Caco-2 (cell line): ENCODE results near the gene SCYGR7. TPM values are rescaled to one million over a fixed set of nuclear protein-coding genes. Genes with fewer than 3 reads are reported as not detected.

Experiments used
- BruUV-seq: library from RNA; stranded (reverse); fragments of 400-500 nt; replicated peaks from 2 replicates; lab custom pipeline; 2021; lab: Mats Ljungman, UMichigan
- CTCF ChIA-PET: fragments of 300-600 bp; sonication (Branson Sonifier 250); formaldehyde crosslinking; loops from one replicate; lab custom pipeline; 2022; ENCODE audit warnings: antibody characterized with exemption; lab: Charles Lee
- POLR2A ChIA-PET: fragments of 300-600 bp; sonication (Branson Sonifier 250); formaldehyde crosslinking; loops from one replicate; lab custom pipeline; 2022; ENCODE audit warnings: antibody characterized with exemption; lab: Charles Lee
- DNase-seq, 2 experiments: peaks; one replicate each; pipeline versions ENCODE4 v3.0.0 to v3.0.0-alpha.2; 2020 to 2022
- H3K27me3 ChIP-seq: replicated peaks from 2 replicates; pipeline ENCODE4 v1.6.0; 2011; ENCODE audit warnings: low read length; ENCODE audit not compliant: control insufficient read depth, insufficient read depth
- H3K36me3 ChIP-seq: 2 replicates; pipeline ENCODE4 v1.5.1; 2011; ENCODE audit warnings: low read length; ENCODE audit not compliant: control insufficient read depth, insufficient read depth
- H3K4me1 ChIP-seq: fragments of 250-450 bp; sonication (Bioruptor Pico); 2 replicates; pipeline ENCODE4 v1.5.1; 2020; ENCODE audit warnings: mild to moderate bottlenecking
- H3K4me3 ChIP-seq: 2 replicates; pipeline ENCODE4 v1.5.1; 2011; ENCODE audit warnings: low read depth, mild to moderate bottlenecking, control low read depth, low read length
- H3K9me3 ChIP-seq: fragments of 250-450 bp; sonication (Bioruptor Pico); 2 replicates; pipeline ENCODE4 v1.5.1; 2020; ENCODE audit warnings: mild to moderate bottlenecking, moderate library complexity
- H3K27ac Mint-ChIP-seq: one replicate; pipeline ENCODE4 v1.8.0; 2022; ENCODE audit warnings: mixed read lengths; ENCODE audit not compliant: unreplicated experiment
- H3K27me3 Mint-ChIP-seq: one replicate; pipeline ENCODE4 v1.8.0; 2022; ENCODE audit warnings: mixed read lengths; ENCODE audit not compliant: insufficient read depth, unreplicated experiment
- H3K36me3 Mint-ChIP-seq: one replicate; pipeline ENCODE4 v1.8.0; 2022; ENCODE audit warnings: mild to moderate bottlenecking, mixed read lengths; ENCODE audit not compliant: insufficient read depth, unreplicated experiment
- H3K4me1 Mint-ChIP-seq: one replicate; pipeline ENCODE4 v1.8.0; 2022; ENCODE audit warnings: low read depth, mixed read lengths; ENCODE audit not compliant: unreplicated experiment
- H3K4me3 Mint-ChIP-seq: one replicate; pipeline ENCODE4 v1.8.0; 2022; ENCODE audit warnings: mild to moderate bottlenecking, moderate library complexity, mixed read lengths; ENCODE audit not compliant: unreplicated experiment
- H3K9me3 Mint-ChIP-seq: one replicate; pipeline ENCODE4 v1.8.0; 2022; ENCODE audit warnings: mixed read lengths; ENCODE audit not compliant: unreplicated experiment
- CTCF ChIP-seq, 2 experiments: fragments of 200-600 bp in 1 of 2; IDR thresholded peaks; 1 replicate in 1 of 2; 2 replicates in 1 of 2; pipeline versions ENCODE4 v1.5.1 to v1.8.0; 2011 to 2022; ENCODE audit warnings: antibody characterized with exemption in 1 of 2, control low read depth in 1 of 2, inconsistent platforms in 1 of 2, low read depth in 1 of 2, low read length in 1 of 2, mild to moderate bottlenecking in 1 of 2, moderate library complexity in 1 of 2; ENCODE audit not compliant: insufficient read depth in 1 of 2, severe bottlenecking in 1 of 2, unreplicated experiment in 1 of 2
- intact Hi-C: fragments of 100-400 bp; cut with micrococcal nuclease; formaldehyde crosslinking; loops from one replicate; pipeline ENCODE4 v1.10.0; 2022; ENCODE audit not compliant: unreplicated experiment
- total RNA-seq: library from RNA; stranded (reverse); gene quantifications from 2 replicates; pipeline ENCODE4 v1.2.3, GENCODE V29; 2022

Gene SCYGR7
- total RNA-seq, 1 experiment from 2014 or later, result not detected

GRCh38 chr2:227696990-227697679 lies 31.0 kb upstream of the SCYGR7 start:
- Histone ChIP-seq H3K27me3 (no peaks in the 10 kb centered on the region), H3K4me3 (no peak overlapping the region), H3K9me3 (no peaks in the 10 kb centered on the region), H3K36me3 (peaks cover 6% of the 10 kb centered on the region), H3K4me1 (peaks cover 16% of the 10 kb centered on the region)
- intact Hi-C loops, result no loop called here
- Mint-ChIP-seq H3K36me3 (peaks cover 95% of the 10 kb centered on the region), H3K27ac (no peak overlapping the region), H3K27me3 (no peaks in the 10 kb centered on the region), H3K9me3 (no peaks in the 10 kb centered on the region), H3K4me3 (no peak overlapping the region), H3K4me1 (peaks cover 12% of the 10 kb centered on the region)
- TF ChIP-seq CTCF (IDR thresholded peaks at IDR 0.05; ENCODE audit: insufficient read depth in 1 of 2, low read depth in 1 of 2, low read length in 1 of 2, severe bottlenecking in 1 of 2, unreplicated experiment in 1 of 2), result no peak
- ChIA-PET POLR2A (no interaction called here), CTCF (no interaction called here)
- no TSS peak for BruUV-seq
- no peak for DNase-seq

GRCh38 chr2:227701556-227701955 lies 26.6 kb upstream of the SCYGR7 start:
- Mint-ChIP-seq H3K4me3 (peak overlapping the region; percentile 53), H3K27me3 (no peaks in the 10 kb centered on the region), H3K9me3 (no peaks in the 10 kb centered on the region), H3K4me1 (peaks cover 35% of the 10 kb centered on the region), H3K36me3 (peaks cover 91% of the 10 kb centered on the region), H3K27ac (peak overlapping the region; percentile 84)
- Histone ChIP-seq H3K4me1 (peaks cover 43% of the 10 kb centered on the region), H3K36me3 (peaks cover 7% of the 10 kb centered on the region), H3K9me3 (no peaks in the 10 kb centered on the region), H3K4me3 (no peak overlapping the region), H3K27me3 (no peaks in the 10 kb centered on the region)
- CTCF ChIA-PET, result interaction anchor here (1.0 to 1.2 kb wide), 2 partner anchors 44 to 65 kb away, joined by 3 to 4 read pairs; no protein-coding TSS in a partner anchor
- peak; percentile 53 to 54 for DNase-seq
- POLR2A ChIA-PET, result interaction anchor here (0.6 to 1.5 kb wide), 3 partner anchors 13 to 64 kb away, joined by 3 to 4 read pairs (median 3); no protein-coding TSS in a partner anchor
- no TSS peak for BruUV-seq
- no peak for TF ChIP-seq CTCF (IDR thresholded peaks at IDR 0.05; ENCODE audit: insufficient read depth in 1 of 2, low read depth in 1 of 2, low read length in 1 of 2, severe bottlenecking in 1 of 2, unreplicated experiment in 1 of 2)
- intact Hi-C loops, result loop anchor here (5.0 kb wide), 2 partner anchors 44 to 574 kb away; no protein-coding TSS in a partner anchor

- H3K36me3 ChIP-seq, result peaks cover 7% of the 10 kb centered on the region
- no peaks in the 10 kb centered on the region for H3K9me3 ChIP-seq
- intact Hi-C loops, result loop anchor here (1.0 to 5.0 kb wide), 6 partner anchors 15 to 576 kb away; partner anchors contain the start of gene SLC19A3
- ChIA-PET POLR2A (no interaction called here), CTCF (interaction anchor here (0.5 to 1.1 kb wide), 3 partner anchors 10 to 63 kb away, joined by 3 to 4 read pairs (median 3); no protein-coding TSS in a partner anchor)
- no peak for TF ChIP-seq CTCF (IDR thresholded peaks at IDR 0.05; ENCODE audit: insufficient read depth in 1 of 2, low read depth in 1 of 2, low read length in 1 of 2, severe bottlenecking in 1 of 2, unreplicated experiment in 1 of 2)
- BruUV-seq, result no TSS peak
- H3K4me3 Mint-ChIP-seq, result peak overlapping the region; percentile 60
- DNase-seq, result peak; percentile 84 to 89
- H3K4me1 Mint-ChIP-seq, result peaks cover 34% of the 10 kb centered on the region
- peaks cover 51% of the 10 kb centered on the region for H3K4me1 ChIP-seq
- no peaks in the 10 kb centered on the region for H3K27me3 Mint-ChIP-seq
- H3K36me3 Mint-ChIP-seq, result peaks cover 92% of the 10 kb centered on the region
- H3K4me3 ChIP-seq, result no peak overlapping the region
- H3K27ac Mint-ChIP-seq, result peak overlapping the region; percentile 96
- H3K9me3 Mint-ChIP-seq, result no peaks in the 10 kb centered on the region
- no peaks in the 10 kb centered on the region for H3K27me3 ChIP-seq
These were observed 24.8 kb upstream of the SCYGR7 start for GRCh38 chr2:227703280-227703732.
